Upper lobe of right lung (tissue), 1 donor: ENCODE results near the gene PCK1. TPM values are rescaled to one million over a fixed set of nuclear protein-coding genes. Genes with fewer than 3 reads are reported as not detected.

Experiments
- ATAC-seq: fragments of 200-7000 bp; cut with Tn5 transposase; one replicate; pipeline ENCODE4 v1.9.1; 2020; ENCODE audit warnings: mild to moderate bottlenecking, moderate library complexity
- DNase-seq: peaks from one replicate; pipeline ENCODE4 v3.0.0-alpha.2; 2020
- H3K27ac ChIP-seq: fragments of 200-600 bp; one replicate; pipeline ENCODE4 v1.8.0; 2022
- H3K27me3 ChIP-seq: fragments of 200-600 bp; one replicate; pipeline ENCODE4 v1.8.0; 2022; ENCODE audit warnings: mild to moderate bottlenecking
- H3K36me3 ChIP-seq: fragments of 200-600 bp; one replicate; pipeline ENCODE4 v1.8.0; 2022
- H3K4me1 ChIP-seq: fragments of 200-600 bp; one replicate; pipeline ENCODE4 v1.8.0; 2022
- H3K4me3 ChIP-seq: fragments of 200-600 bp; one replicate; pipeline ENCODE4 v1.8.0; 2022; ENCODE audit warnings: mild to moderate bottlenecking
- H3K9me3 ChIP-seq: fragments of 200-600 bp; one replicate; pipeline ENCODE4 v1.8.0; 2022
- intact Hi-C: fragments of 100-400 bp; cut with DNase I; formaldehyde crosslinking; loops from one replicate; pipeline ENCODE4 v1.11.0; 2022
- total RNA-seq: library from RNA; stranded (reverse); fragmentation: NEBNext Ultra II Directional; extraction: Animal tissue kit (Norgen Biotek cat#: 25700); gene quantifications from one replicate; pipeline ENCODE4 v1.2.1, GENCODE V29; 2021
- TF ChIP-seq, protein P1 (sequence below): fragments of 200-600 bp; IDR thresholded peaks from one replicate; pipeline ENCODE4 v1.8.0; 2022; ENCODE audit warnings: antibody characterized with exemption
- donor health status: DM: no; HTN: yes; CAD: no; lungs with severe emphysema.

PCK1 gene
- total RNA-seq, 1 donor from 2014 or later, result 4.7 TPM

DNA sequence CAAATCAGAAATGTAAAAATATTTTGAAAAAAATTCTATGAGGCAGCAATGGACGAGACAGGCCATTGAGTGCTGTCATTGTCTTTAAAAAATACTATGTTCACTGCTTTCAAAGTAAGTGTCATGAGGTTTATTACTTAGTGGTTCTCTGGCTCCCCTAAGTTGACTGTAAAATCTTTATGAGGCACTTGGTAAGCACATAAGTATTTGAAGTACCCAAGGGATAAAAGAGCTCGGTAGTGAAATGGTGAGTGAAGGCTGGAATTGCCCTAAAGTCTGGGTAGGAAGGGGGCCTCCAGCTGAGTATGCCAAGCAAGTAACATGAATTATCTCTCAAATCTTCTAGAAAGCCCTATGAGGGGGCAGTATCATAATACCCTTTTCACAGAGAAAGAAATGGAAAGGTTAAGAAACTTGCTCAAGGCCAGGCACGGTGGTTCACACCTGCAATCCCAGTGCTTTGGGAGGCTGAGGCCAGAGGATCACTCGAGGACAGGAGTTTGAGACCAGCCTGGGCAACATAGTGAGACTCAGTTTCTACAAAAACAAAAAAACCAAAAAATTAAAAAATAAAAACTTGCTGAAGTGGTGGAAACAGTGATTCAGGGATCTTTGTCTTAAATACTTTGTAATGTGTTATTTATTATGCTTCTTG is 30.5 kb upstream of the PCK1 start:
- intact Hi-C loops, result no loop called here
- no peak for ATAC-seq

DNA sequence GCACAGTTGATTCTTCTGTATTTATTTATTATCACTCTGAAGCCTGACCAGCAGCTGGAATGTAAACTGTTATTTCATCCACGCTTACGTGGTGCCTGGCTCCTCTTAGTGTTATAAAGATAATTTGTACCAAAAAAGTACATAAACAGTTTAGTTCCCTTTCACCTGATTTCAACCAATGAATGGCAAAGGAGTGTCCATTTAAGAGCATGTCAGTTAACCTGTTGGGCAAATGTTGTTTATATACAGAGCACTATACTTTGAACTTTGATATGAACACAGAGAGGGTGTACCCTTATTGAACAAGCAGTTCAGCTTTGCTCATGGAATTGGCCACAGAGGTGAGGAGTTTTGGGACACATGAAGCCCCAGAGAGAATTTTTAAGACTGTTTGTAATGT is 28.8 kb upstream of the PCK1 start:
- H3K36me3 ChIP-seq, result no peaks in the 10 kb centered on the region
- no peaks in the 10 kb centered on the region for H3K27me3 ChIP-seq
- H3K9me3 ChIP-seq, result no peaks in the 10 kb centered on the region
- TF ChIP-seq, protein P1, sequence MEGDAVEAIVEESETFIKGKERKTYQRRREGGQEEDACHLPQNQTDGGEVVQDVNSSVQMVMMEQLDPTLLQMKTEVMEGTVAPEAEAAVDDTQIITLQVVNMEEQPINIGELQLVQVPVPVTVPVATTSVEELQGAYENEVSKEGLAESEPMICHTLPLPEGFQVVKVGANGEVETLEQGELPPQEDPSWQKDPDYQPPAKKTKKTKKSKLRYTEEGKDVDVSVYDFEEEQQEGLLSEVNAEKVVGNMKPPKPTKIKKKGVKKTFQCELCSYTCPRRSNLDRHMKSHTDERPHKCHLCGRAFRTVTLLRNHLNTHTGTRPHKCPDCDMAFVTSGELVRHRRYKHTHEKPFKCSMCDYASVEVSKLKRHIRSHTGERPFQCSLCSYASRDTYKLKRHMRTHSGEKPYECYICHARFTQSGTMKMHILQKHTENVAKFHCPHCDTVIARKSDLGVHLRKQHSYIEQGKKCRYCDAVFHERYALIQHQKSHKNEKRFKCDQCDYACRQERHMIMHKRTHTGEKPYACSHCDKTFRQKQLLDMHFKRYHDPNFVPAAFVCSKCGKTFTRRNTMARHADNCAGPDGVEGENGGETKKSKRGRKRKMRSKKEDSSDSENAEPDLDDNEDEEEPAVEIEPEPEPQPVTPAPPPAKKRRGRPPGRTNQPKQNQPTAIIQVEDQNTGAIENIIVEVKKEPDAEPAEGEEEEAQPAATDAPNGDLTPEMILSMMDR, result no peak
- no peak overlapping the region for H3K27ac ChIP-seq
- ATAC-seq (no peak), DNase-seq (no peak)
- no peaks in the 10 kb centered on the region for H3K4me1 ChIP-seq
- H3K4me3 ChIP-seq, result no peak overlapping the region
- intact Hi-C loops, result no loop called here

More for the DNA sequence above, 30.5 kb upstream of the PCK1 start:
- Histone ChIP-seq H3K27ac (no peak overlapping the region), H3K27me3 (no peaks in the 10 kb centered on the region), H3K4me1 (no peaks in the 10 kb centered on the region), H3K36me3 (no peaks in the 10 kb centered on the region), H3K9me3 (no peaks in the 10 kb centered on the region), H3K4me3 (no peak overlapping the region)
- DNase-seq, result no peak
- TF ChIP-seq, protein P1, result no peak

DNA sequence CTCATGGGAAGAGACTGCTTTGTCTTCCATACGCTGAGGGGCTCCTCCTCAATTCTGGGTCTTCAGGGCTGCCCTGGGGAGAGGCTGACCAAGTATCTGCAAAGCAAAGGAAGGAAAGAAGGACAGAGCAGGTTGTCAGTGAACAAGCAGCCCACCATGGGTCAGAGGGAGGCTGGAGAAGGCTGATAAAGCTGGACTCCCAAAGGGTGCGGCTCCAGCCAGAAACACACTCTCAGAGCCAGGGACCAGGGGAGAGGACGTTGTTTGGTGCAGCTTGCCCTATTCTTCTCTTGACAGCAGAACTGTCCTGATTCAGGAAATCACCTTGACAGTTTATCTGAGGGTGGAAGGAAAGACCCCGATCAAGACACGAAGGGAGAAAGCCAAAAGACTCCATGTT is 25.6 kb upstream of the PCK1 start:
- Histone ChIP-seq H3K9me3 (no peaks in the 10 kb centered on the region), H3K27ac (no peak overlapping the region), H3K27me3 (peaks cover 4% of the 10 kb centered on the region), H3K36me3 (no peaks in the 10 kb centered on the region), H3K4me3 (no peak overlapping the region), H3K4me1 (no peaks in the 10 kb centered on the region)
- intact Hi-C loops, result no loop called here
- DNase-seq (no peak), ATAC-seq (no peak)
- TF ChIP-seq, protein P1, result no peak

DNA sequence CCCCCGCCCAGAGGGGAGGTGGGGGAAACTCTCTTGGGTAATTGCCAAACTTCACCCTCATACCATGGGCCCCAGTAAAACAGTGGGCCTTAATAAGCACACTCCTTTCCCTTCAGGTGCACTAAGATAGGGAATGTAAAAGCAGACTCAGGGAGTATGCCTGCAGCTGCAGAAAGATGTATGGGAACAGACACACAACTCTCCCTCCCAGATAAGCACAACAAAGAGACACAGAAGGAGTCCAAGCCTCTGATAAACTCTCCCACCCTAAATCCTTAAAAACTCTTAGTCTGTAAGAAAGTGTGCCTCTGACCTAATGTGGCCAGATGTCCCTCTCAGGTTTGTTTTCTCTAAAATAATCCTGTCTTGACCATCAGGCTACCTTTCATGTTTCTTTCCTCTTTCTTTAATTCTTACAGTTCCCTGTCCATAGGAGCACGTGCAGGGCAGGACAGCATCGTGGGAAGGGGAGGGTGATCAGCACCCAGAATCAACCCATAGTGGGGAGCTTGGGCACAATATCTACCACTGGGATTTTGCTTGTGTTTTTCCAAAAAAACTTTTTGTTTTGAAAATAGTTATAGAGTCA is 24.7 kb upstream of the PCK1 start:
- Histone ChIP-seq H3K4me3 (no peak overlapping the region), H3K36me3 (no peaks in the 10 kb centered on the region), H3K27me3 (peaks cover 6% of the 10 kb centered on the region), H3K9me3 (no peaks in the 10 kb centered on the region), H3K4me1 (no peaks in the 10 kb centered on the region), H3K27ac (no peak overlapping the region)
- DNase-seq (no peak), ATAC-seq (no peak)
- intact Hi-C loops, result no loop called here
- TF ChIP-seq, protein P1, result no peak

DNA sequence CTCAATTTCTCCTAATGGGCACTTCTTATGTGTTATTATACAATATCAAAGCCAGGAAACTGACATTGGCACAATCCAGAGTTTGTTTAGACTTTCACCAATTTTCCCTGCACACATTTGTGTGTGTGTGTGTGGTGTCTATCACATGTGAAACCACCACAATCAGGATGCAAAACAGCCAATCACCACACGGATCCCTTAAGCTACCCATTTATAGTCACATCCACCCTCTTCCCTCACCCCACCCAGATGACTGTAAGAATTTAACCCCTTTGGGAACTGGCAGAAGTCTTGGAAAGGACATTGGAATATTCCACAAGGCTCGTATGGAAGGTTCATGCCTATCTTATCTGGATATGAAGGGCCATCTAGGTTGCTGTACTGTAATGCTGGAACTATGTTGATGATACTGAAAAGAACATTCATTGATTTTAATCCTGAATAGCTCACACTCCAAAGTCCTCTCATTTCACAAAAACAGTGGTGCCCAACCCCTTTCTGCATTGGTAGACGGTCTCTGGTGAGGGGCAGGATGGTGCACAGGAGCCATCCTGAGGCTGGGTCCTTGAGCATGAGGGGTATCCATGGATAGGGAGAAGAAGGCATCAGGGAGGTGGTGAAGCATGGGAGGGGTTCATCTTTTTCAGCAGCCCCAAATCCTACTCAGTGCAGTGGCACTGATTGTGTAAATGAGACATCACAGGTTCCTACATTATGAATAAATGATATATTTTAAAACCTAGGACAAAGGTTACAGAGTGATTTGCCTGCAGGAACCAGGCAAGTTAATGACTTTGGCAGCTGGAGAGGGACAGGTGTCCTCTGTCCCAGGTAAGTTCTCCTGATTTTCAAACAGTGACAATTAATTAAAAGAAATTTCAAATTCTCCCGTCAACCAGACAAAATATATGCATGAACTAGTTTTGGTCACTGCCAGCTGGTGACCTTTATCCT is 23.9 kb upstream of the PCK1 start:
- Histone ChIP-seq H3K27ac (no peak overlapping the region), H3K4me3 (no peak overlapping the region), H3K4me1 (no peaks in the 10 kb centered on the region), H3K9me3 (no peaks in the 10 kb centered on the region), H3K36me3 (no peaks in the 10 kb centered on the region), H3K27me3 (peaks cover 6% of the 10 kb centered on the region)
- intact Hi-C loops, result no loop called here
- TF ChIP-seq, protein P1, result no peak
- DNase-seq, result no peak
- no peak for ATAC-seq
